Activated naive CD8-positive, alpha-beta T cell treated with anti-CD3 and anti-CD28 coated beads, Interleukin-2, amount 10 ng/mL, durations not matched to agents 7 days and 5 days (primary cell): ENCODE measurements around the gene ABCC4. TPM values are rescaled to one million over a fixed set of nuclear protein-coding genes. Genes with fewer than 3 reads are reported as not detected.

ENCODE experiments used
- ATAC-seq: fragments of 150-1000 bp; cut with Tn5 transposase; one replicate; pipeline ENCODE4 v1.10.0; 2021; ENCODE audit warnings: low read depth, moderate library complexity
- POLR2A ChIA-PET: fragments of 350-600 bp; sonication (Branson Sonifier 250); formaldehyde crosslinking; loops from one replicate; lab custom pipeline; 2021; ENCODE audit warnings: antibody characterized with exemption; lab: Charles Lee
- DNase-seq: peaks from one replicate; pipeline ENCODE4 v3.0.0; 2021
- H3K27ac Mint-ChIP-seq: one replicate; pipeline ENCODE4 v1.8.0; 2022; ENCODE audit warnings: mild to moderate bottlenecking, mixed read lengths
- H3K27me3 Mint-ChIP-seq: one replicate; pipeline ENCODE4 v1.8.0; 2022; ENCODE audit warnings: mild to moderate bottlenecking, moderate library complexity, mixed read lengths
- H3K36me3 Mint-ChIP-seq: one replicate; pipeline ENCODE4 v1.8.0; 2021; ENCODE audit warnings: mild to moderate bottlenecking, mixed read lengths
- H3K4me1 Mint-ChIP-seq: one replicate; pipeline ENCODE4 v1.8.0; 2021; ENCODE audit warnings: mixed read lengths
- H3K4me3 Mint-ChIP-seq: one replicate; pipeline ENCODE4 v1.8.0; 2022; ENCODE audit warnings: mild to moderate bottlenecking, moderate library complexity, mixed read lengths
- H3K9me3 Mint-ChIP-seq: one replicate; pipeline ENCODE4 v1.8.0; 2021; ENCODE audit warnings: mixed read lengths
- total RNA-seq, 2 experiments: library from RNA; stranded (reverse); gene quantifications; one replicate each; pipeline ENCODE4 v1.2.3, GENCODE V29; 2021

The ABCC4 gene
- total RNA-seq, 2 experiments from 2014 or later, result 5.7 to 6.4 TPM

GRCh38 chr13:95128045-95128643 lies 173.1 kb downstream of the ABCC4 start:
- DNase-seq (no peak), ATAC-seq (no peak)
- no peak overlapping the region for H3K27ac Mint-ChIP-seq
- no peaks in the 10 kb centered on the region for H3K27me3 Mint-ChIP-seq
- H3K4me3 Mint-ChIP-seq, result no peak overlapping the region
- no peaks in the 10 kb centered on the region for H3K4me1 Mint-ChIP-seq
- H3K9me3 Mint-ChIP-seq, result no peaks in the 10 kb centered on the region
- peaks cover 5% of the 10 kb centered on the region for H3K36me3 Mint-ChIP-seq
- POLR2A ChIA-PET, result no interaction called here

DNA sequence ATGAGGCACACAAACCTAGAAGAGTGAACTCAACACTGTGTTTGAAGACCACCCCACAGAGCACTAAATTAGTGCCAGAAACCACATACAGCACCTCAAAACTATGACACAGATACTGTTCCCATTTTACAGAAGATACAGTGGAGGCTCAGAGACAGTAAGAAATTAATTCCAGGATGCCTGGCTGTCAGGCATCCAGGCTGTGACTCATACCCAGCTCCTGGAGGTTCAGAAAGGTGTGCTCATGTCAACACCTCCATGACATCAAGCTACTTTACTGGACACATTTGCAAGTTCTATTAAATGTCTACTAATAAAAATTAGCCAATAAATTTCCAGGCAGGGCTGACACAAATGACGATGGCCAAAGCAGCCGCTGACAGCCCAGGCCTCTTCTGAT lies 176.3 kb downstream of the ABCC4 start:
- ATAC-seq, result no peak
- H3K36me3 Mint-ChIP-seq, result peaks cover 15% of the 10 kb centered on the region
- no peak for DNase-seq
- POLR2A ChIA-PET, result no interaction called here
- no peaks in the 10 kb centered on the region for H3K27me3 Mint-ChIP-seq
- no peak overlapping the region for H3K27ac Mint-ChIP-seq
- no peaks in the 10 kb centered on the region for H3K9me3 Mint-ChIP-seq
- H3K4me1 Mint-ChIP-seq, result peaks cover 6% of the 10 kb centered on the region
- H3K4me3 Mint-ChIP-seq, result no peak overlapping the region

DNA sequence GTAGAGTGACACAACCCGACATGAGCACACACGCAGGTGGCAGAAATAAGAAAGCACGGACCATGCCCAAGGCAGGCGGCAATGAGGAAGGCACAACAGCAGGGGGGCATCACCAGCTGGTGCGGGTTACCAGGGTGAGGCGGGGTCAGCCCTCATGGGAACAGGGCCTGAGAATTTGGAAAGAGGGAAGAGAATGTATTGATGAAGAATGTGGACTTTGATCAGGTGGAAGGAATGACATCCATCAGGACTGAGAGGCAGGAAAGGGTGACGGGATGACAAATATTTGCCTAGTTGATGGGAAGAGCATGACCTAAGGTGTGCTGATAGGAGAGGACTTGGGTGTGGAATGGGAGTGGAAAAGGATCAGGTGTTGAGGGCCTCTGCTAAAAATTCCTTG lies 177.5 kb downstream of the ABCC4 start:
- POLR2A ChIA-PET, result no interaction called here
- Mint-ChIP-seq H3K36me3 (peaks cover 17% of the 10 kb centered on the region), H3K4me1 (peaks cover 6% of the 10 kb centered on the region), H3K27me3 (no peaks in the 10 kb centered on the region), H3K9me3 (no peaks in the 10 kb centered on the region), H3K27ac (no peak overlapping the region), H3K4me3 (no peak overlapping the region)
- no peak for ATAC-seq
- DNase-seq, result no peak

DNA sequence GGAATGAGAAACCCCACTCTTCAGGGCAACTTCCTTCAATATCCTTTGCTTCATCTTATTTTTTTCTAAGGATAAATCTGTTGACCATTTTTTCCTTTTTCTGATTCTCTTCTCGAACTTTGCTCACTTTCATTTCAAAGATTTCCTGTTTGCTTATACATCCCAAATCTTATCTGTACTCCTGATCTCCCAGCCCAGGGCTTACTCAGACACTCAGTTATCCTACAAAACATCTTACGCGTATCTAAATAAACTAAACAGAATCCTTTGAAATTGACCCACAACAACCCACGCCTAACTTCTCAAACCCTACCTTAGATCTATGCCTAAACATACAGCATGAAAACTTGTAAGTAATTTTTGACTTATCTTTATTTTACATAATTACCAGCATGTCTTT lies 179.2 kb downstream of the ABCC4 start:
- no peaks in the 10 kb centered on the region for H3K27me3 Mint-ChIP-seq
- peaks cover 6% of the 10 kb centered on the region for H3K4me1 Mint-ChIP-seq
- no peak overlapping the region for H3K27ac Mint-ChIP-seq
- H3K9me3 Mint-ChIP-seq, result no peaks in the 10 kb centered on the region
- POLR2A ChIA-PET, result no interaction called here
- no peak for DNase-seq
- ATAC-seq, result no peak
- H3K36me3 Mint-ChIP-seq, result peaks cover 15% of the 10 kb centered on the region
- H3K4me3 Mint-ChIP-seq, result no peak overlapping the region

GRCh38 chr13:95121516-95121915 lies 179.7 kb downstream of the ABCC4 start:
- Mint-ChIP-seq H3K4me1 (peaks cover 6% of the 10 kb centered on the region), H3K36me3 (peaks cover 15% of the 10 kb centered on the region), H3K27me3 (no peaks in the 10 kb centered on the region), H3K9me3 (no peaks in the 10 kb centered on the region), H3K4me3 (no peak overlapping the region), H3K27ac (no peak overlapping the region)
- DNase-seq (no peak), ATAC-seq (no peak)
- POLR2A ChIA-PET, result no interaction called here

DNA sequence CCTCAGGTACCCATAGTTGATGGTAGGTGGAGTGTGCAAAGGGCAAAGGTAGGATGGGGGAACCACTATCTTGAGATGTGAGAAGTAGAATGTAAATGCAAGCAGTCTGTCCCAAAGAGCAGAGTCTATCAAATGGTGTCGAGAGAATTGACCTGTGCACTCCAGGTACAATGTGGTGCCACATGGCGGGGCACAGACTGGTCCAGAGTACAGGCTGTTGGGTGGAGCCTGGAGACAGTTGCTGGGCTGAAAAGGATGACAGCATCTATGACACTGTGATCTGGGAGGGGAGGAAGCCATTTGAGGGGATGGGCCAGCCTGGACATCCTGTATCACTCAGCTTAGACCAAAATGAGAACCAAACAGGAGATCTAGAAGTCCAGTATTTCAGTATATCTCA lies 180.6 kb downstream of the ABCC4 start:
- peaks cover 6% of the 10 kb centered on the region for H3K4me1 Mint-ChIP-seq
- H3K36me3 Mint-ChIP-seq, result peaks cover 15% of the 10 kb centered on the region
- H3K27ac Mint-ChIP-seq, result no peak overlapping the region
- H3K27me3 Mint-ChIP-seq, result no peaks in the 10 kb centered on the region
- no peaks in the 10 kb centered on the region for H3K9me3 Mint-ChIP-seq
- no peak for DNase-seq
- no peak for ATAC-seq
- H3K4me3 Mint-ChIP-seq, result no peak overlapping the region
- POLR2A ChIA-PET, result interaction anchor here (0.7 kb wide), 1 partner anchor 53 kb away, joined by 4 read pairs; no protein-coding TSS in a partner anchor

- ATAC-seq (no peak), DNase-seq (no peak)
- H3K9me3 Mint-ChIP-seq, result no peaks in the 10 kb centered on the region
- H3K4me1 Mint-ChIP-seq, result peaks cover 6% of the 10 kb centered on the region
- no peaks in the 10 kb centered on the region for H3K27me3 Mint-ChIP-seq
- H3K36me3 Mint-ChIP-seq, result peaks cover 13% of the 10 kb centered on the region
- H3K4me3 Mint-ChIP-seq, result no peak overlapping the region
- POLR2A ChIA-PET, result no interaction called here
- no peak overlapping the region for H3K27ac Mint-ChIP-seq
Measured at GRCh38 chr13:95118541-95119324, 182.5 kb downstream of the ABCC4 start.

- H3K27me3 Mint-ChIP-seq, result no peaks in the 10 kb centered on the region
- DNase-seq, result no peak
Measured at GRCh38 chr13:95117092-95117491, 184.2 kb downstream of the ABCC4 start.

DNA sequence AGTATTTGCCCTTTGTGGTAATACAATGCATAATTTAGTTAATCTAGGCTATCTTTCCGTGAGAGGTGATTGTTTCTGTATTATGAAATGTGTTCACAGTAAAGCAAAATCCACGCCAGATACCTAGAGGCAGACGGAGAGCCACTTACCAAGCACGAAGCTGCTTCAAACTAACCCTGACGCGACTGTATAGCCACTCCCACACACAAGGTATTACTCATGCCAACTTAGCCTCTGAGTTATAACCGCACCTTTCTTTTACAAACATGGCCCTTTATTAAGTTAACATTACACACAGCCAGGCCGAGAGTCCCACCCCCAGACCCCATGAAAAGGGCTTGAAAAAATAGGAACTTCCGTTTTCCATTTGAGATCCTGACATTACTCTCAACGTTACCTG lies 185.7 kb downstream of the ABCC4 start:
- no peak overlapping the region for H3K27ac Mint-ChIP-seq
- no peak for ATAC-seq
- H3K9me3 Mint-ChIP-seq, result no peaks in the 10 kb centered on the region
- peaks cover 7% of the 10 kb centered on the region for H3K36me3 Mint-ChIP-seq
- H3K27me3 Mint-ChIP-seq, result no peaks in the 10 kb centered on the region
- no peaks in the 10 kb centered on the region for H3K4me1 Mint-ChIP-seq
- no peak overlapping the region for H3K4me3 Mint-ChIP-seq
- DNase-seq, result no peak
- POLR2A ChIA-PET, result no interaction called here

More at GRCh38 chr13:95117092-95117491, 184.2 kb downstream of the ABCC4 start:
- no peak overlapping the region for H3K4me3 Mint-ChIP-seq
- no peak overlapping the region for H3K27ac Mint-ChIP-seq
- H3K36me3 Mint-ChIP-seq, result peaks cover 12% of the 10 kb centered on the region
- H3K4me1 Mint-ChIP-seq, result peaks cover 5% of the 10 kb centered on the region
- POLR2A ChIA-PET, result no interaction called here
- no peaks in the 10 kb centered on the region for H3K9me3 Mint-ChIP-seq
- no peak for ATAC-seq

GRCh38 chr13:95113601-95114000 lies 187.7 kb downstream of the ABCC4 start:
- no peak for DNase-seq
- Mint-ChIP-seq H3K27me3 (no peaks in the 10 kb centered on the region), H3K4me1 (peaks cover 2% of the 10 kb centered on the region), H3K36me3 (peaks cover 12% of the 10 kb centered on the region), H3K4me3 (no peak overlapping the region), H3K9me3 (no peaks in the 10 kb centered on the region), H3K27ac (no peak overlapping the region)
- ATAC-seq, result no peak
- POLR2A ChIA-PET, result no interaction called here

- Mint-ChIP-seq H3K27me3 (no peaks in the 10 kb centered on the region), H3K4me3 (no peak overlapping the region)
- POLR2A ChIA-PET, result no interaction called here
Measured at GRCh38 chr13:95112883-95113282, 188.4 kb downstream of the ABCC4 start.

DNA sequence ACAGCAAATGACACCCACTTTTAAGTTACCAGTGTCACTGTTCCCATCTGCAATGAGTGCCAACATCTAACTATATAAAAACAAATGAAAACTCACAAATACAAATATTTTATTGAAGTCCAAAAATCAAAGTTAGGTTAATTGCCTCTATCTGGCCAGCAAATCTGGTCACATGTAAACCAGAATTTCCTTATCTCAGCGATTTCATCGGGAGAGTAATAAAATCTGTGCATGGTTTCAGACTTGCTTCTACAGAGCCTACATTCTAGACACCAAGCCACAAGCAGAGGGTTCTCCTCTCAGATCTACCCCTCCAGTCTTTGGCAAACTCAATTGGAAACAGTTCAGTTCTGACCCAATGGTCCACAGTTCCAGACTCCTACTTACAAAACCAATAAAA lies 189.6 kb downstream of the ABCC4 start:
- ATAC-seq (no peak), DNase-seq (no peak)
- Mint-ChIP-seq H3K4me3 (no peak overlapping the region), H3K27ac (no peak overlapping the region), H3K9me3 (no peaks in the 10 kb centered on the region), H3K36me3 (peaks cover 17% of the 10 kb centered on the region), H3K27me3 (no peaks in the 10 kb centered on the region), H3K4me1 (peaks cover 2% of the 10 kb centered on the region)
- POLR2A ChIA-PET, result no interaction called here

More at GRCh38 chr13:95112883-95113282, 188.4 kb downstream of the ABCC4 start:
- H3K27ac Mint-ChIP-seq, result no peak overlapping the region
- DNase-seq (no peak), ATAC-seq (no peak)
- peaks cover 13% of the 10 kb centered on the region for H3K36me3 Mint-ChIP-seq
- no peaks in the 10 kb centered on the region for H3K9me3 Mint-ChIP-seq
- H3K4me1 Mint-ChIP-seq, result peaks cover 2% of the 10 kb centered on the region

DNA sequence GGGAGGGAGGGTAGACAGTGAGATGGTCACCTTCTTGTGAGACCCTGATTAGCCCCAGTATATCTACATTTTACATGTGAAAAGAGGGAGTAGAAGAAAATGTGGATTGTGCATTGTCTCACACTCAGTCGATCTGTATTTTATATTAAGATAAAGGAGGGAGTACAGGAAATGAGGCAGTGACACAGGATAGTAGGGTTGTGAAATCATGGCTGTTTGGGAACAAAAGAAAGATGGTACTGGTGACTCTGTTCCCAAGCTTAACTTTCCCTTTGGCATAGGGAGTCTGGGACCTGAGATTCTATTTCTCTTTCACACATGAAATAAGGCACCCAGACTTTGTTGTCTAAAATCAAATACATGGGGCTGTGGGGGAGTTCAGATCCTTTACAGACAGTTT lies 194.7 kb downstream of the ABCC4 start:
- DNase-seq, result no peak
- peaks cover 27% of the 10 kb centered on the region for H3K36me3 Mint-ChIP-seq
- no peaks in the 10 kb centered on the region for H3K9me3 Mint-ChIP-seq
- H3K27me3 Mint-ChIP-seq, result no peaks in the 10 kb centered on the region
- no peak overlapping the region for H3K27ac Mint-ChIP-seq
- POLR2A ChIA-PET, result no interaction called here
- no peak overlapping the region for H3K4me3 Mint-ChIP-seq
- H3K4me1 Mint-ChIP-seq, result peaks cover 2% of the 10 kb centered on the region
- ATAC-seq, result no peak
